HepG2 (cell line): ENCODE measurements around the gene CCNL1. TPM values are rescaled to one million over a fixed set of nuclear protein-coding genes. Genes with fewer than 3 reads are reported as not detected.

Experiments
- ATAC-seq: fragments of 200-7000 bp; cut with Tn5 transposase; 3 replicates; pipeline ENCODE4 v1.9.1; 2020; ENCODE audit warnings: mild to moderate bottlenecking, moderate library complexity
- BruUV-seq: library from RNA; stranded (reverse); fragments of 400-500 nt; replicated peaks from 2 replicates; lab custom pipeline; 2021; lab: Mats Ljungman, UMichigan
- CTCF ChIA-PET: fragments of 300-600 bp; formaldehyde crosslinking; extraction: SDS; loops from one replicate; lab custom pipeline; 2021; ENCODE audit warnings: low total read pairs, inconsistent platforms, low intra/inter-chr PET ratio; lab: Yijun Ruan, JAX
- POLR2A ChIA-PET: fragments of 350-600 bp; sonication (Branson Sonifier 250); formaldehyde crosslinking; loops from one replicate; lab custom pipeline; 2020; ENCODE audit warnings: antibody characterized with exemption, inconsistent platforms; lab: Yijun Ruan, JAX
- DNase-seq: peaks from one replicate; pipeline ENCODE4 v3.0.0-alpha.2; 2015; ENCODE audit warnings: low spot score
- FAIRE-seq: peaks from 3 replicates; lab custom pipeline; 2011; peaks lifted over from hg19 to GRCh38; lab: Jason Lieb, UNC
- H2AFZ ChIP-seq: one replicate; pipeline ENCODE4 v1.6.1; 2011; ENCODE audit warnings: low read length, inconsistent platforms
- H3K27ac ChIP-seq: fragments of 300-600 bp; 3 replicates; pipeline ENCODE4 v1.8.0; 2011; ENCODE audit warnings: mixed run types, mild to moderate bottlenecking, mixed read lengths, low read length, inconsistent platforms; ENCODE audit not compliant: insufficient read depth; ENCODE audit errors: extremely low read length
- H3K27me3 ChIP-seq, 2 experiments: fragments of 200-600 bp in 1 of 2; 2 replicates in 1 of 2; 3 replicates in 1 of 2; pipeline versions ENCODE4 v1.6.0 to v1.8.0; 2011; ENCODE audit warnings: low read length in 2 of 2, mild to moderate bottlenecking in 2 of 2, moderate library complexity in 2 of 2, inconsistent platforms in 1 of 2; ENCODE audit not compliant: insufficient read depth in 2 of 2, control insufficient read depth in 1 of 2
- H3K36me3 ChIP-seq, 2 experiments: fragments of 200-600 bp in 1 of 2; replicated peaks in 1 of 2; 2 replicates in 1 of 2; 3 replicates in 1 of 2; pipeline versions ENCODE4 v1.5.1 to v1.8.0; 2011; ENCODE audit warnings: low read length in 2 of 2, inconsistent platforms in 1 of 2; ENCODE audit not compliant: insufficient read depth in 2 of 2, control insufficient read depth in 1 of 2
- H3K4me1 ChIP-seq: 2 replicates; pipeline ENCODE4 v1.5.1; 2012; ENCODE audit warnings: low read length, inconsistent platforms; ENCODE audit not compliant: insufficient read depth
- H3K4me2 ChIP-seq: 2 replicates; pipeline ENCODE4 v1.6.0; 2011; ENCODE audit warnings: low read depth, low read length, inconsistent platforms
- H3K4me3 ChIP-seq, 3 experiments: fragments of 200-600 bp in 1 of 3; sonication (generic), shearing (Covaris generic) in 1 of 3; replicated peaks in 1 of 3; 2 replicates each; pipeline ENCODE4 v1.5.1; 2011 to 2016; ENCODE audit warnings: low read length in 3 of 3, inconsistent platforms in 2 of 3, low read depth in 2 of 3, mild to moderate bottlenecking in 2 of 3, control low read depth in 1 of 3, mixed read lengths in 1 of 3; ENCODE audit not compliant: insufficient read depth in 1 of 3
- H3K79me2 ChIP-seq: one replicate; pipeline ENCODE4 v1.6.1; 2011; ENCODE audit warnings: low read length, inconsistent platforms; ENCODE audit not compliant: insufficient read depth
- H3K9ac ChIP-seq: 2 replicates; pipeline ENCODE4 v1.6.0; 2011; ENCODE audit warnings: mild to moderate bottlenecking, low read depth, low read length, inconsistent platforms; ENCODE audit not compliant: insufficient read depth
- H3K9me3 ChIP-seq: 2 replicates; pipeline ENCODE4 v1.5.1; 2012; ENCODE audit warnings: mild to moderate bottlenecking, low read length
- H4K20me1 ChIP-seq: 2 replicates; pipeline ENCODE4 v1.6.0; 2011; ENCODE audit warnings: inconsistent platforms, mild to moderate bottlenecking, low read length, moderate library complexity; ENCODE audit not compliant: insufficient read depth
- ADNP ChIP-seq: sonication (generic); formaldehyde crosslinking; IDR thresholded peaks from 2 replicates; pipeline ENCODE4 v1.4.0; 2020; ENCODE audit warnings: missing genetic modification reagents
- BATF2 ChIP-seq: sonication (generic); formaldehyde crosslinking; IDR thresholded peaks from 2 replicates; pipeline ENCODE4 v1.8.0; 2022; ENCODE audit warnings: mild to moderate bottlenecking, missing genetic modification reagents, moderate library complexity
- CBFB ChIP-seq: sonication (generic); formaldehyde crosslinking; IDR thresholded peaks from 2 replicates; pipeline ENCODE4 v1.4.0; 2020; ENCODE audit warnings: missing genetic modification reagents
- FOXO4 ChIP-seq: sonication (generic); formaldehyde crosslinking; conservative IDR thresholded peaks from 2 replicates; pipeline ENCODE4 v1.8.1; 2023; ENCODE audit warnings: missing genetic modification reagents
- MAFG ChIP-seq: sonication (generic); formaldehyde crosslinking; IDR thresholded peaks from 2 replicates; pipeline ENCODE4 v1.5.1; 2020; ENCODE audit warnings: mild to moderate bottlenecking, missing genetic modification reagents
- NR2F6 ChIP-seq, 2 experiments: IDR thresholded peaks; 2 replicates each; pipeline ENCODE4 v1.6.1; 2016; ENCODE audit warnings: antibody characterized with exemption in 1 of 2, mild to moderate bottlenecking in 1 of 2
- PHF20 ChIP-seq: sonication (generic); formaldehyde crosslinking; IDR thresholded peaks from 2 replicates; pipeline ENCODE4 v1.5.0; 2020; ENCODE audit warnings: mild to moderate bottlenecking, missing genetic modification reagents
- PHF5A ChIP-seq: IDR thresholded peaks from one replicate; pipeline ENCODE4 v1.6.1; 2018; ENCODE audit warnings: low read depth, missing genetic modification reagents; ENCODE audit not compliant: unreplicated experiment
- PLSCR1 ChIP-seq: sonication (generic); formaldehyde crosslinking; IDR thresholded peaks from 2 replicates; pipeline ENCODE4 v1.5.0; 2020; ENCODE audit warnings: missing genetic modification reagents, mild to moderate bottlenecking, borderline replicate concordance
- SMAD1 ChIP-seq: sonication (generic); formaldehyde crosslinking; IDR thresholded peaks from 2 replicates; pipeline ENCODE4 v1.4.0; 2020; ENCODE audit warnings: missing genetic modification reagents, low read depth, mild to moderate bottlenecking, borderline replicate concordance
- ZC3H13 ChIP-seq: sonication (generic); formaldehyde crosslinking; IDR thresholded peaks from 2 replicates; pipeline ENCODE4 v1.8.1; 2023; ENCODE audit warnings: mild to moderate bottlenecking, missing genetic modification reagents, moderate library complexity
- ZNF546 ChIP-seq: sonication (generic); formaldehyde crosslinking; conservative IDR thresholded peaks from 2 replicates; pipeline ENCODE4 v1.8.1; 2023; ENCODE audit warnings: mild to moderate bottlenecking, missing genetic modification reagents
- WGBS: methylation state at CpG from one replicate; pipeline ENCODE4 v1.1.6; 2017; ENCODE audit warnings: low lambda C conversion rate; 5-methylcytosine and 5-hydroxymethylcytosine counted together
- in situ Hi-C: cut with HindIII; loops from 2 replicates; pipeline ENCODE4 v1.10.0; 2017; ENCODE audit warnings: low pct_unique_long_range_greater_than_20kb; ENCODE audit not compliant: extremely low pct_ligation_motif_present
- intact Hi-C: fragments of 100-400 bp; cut with micrococcal nuclease; formaldehyde crosslinking; loops from one replicate; pipeline ENCODE4 v1.10.0; 2022; ENCODE audit not compliant: unreplicated experiment
- polyA plus RNA-seq, 8 experiments: library from polyadenylated mRNA; depleted of rRNA in 3 of 8; stranded (reverse) in 7 of 8; unstranded in 1 of 8; fragments of >200 nt; fragmentation: Illumina TruSeq in 4 of 8; extraction: Trizol in 4 of 8; gene quantifications; 2 replicates each; pipeline versions ENCODE4 v1.2.1 to v1.2.3, GENCODE V29; 2011 to 2016; ENCODE audit warnings: low read depth in 4 of 8, missing spikeins in 1 of 8, mixed read lengths in 1 of 8; ENCODE audit not compliant: insufficient read depth in 1 of 8
- total RNA-seq, 5 experiments: library from RNA; depleted of rRNA; stranded (reverse); fragments of >200 nt; fragmentation: Illumina TruSeq; extraction: Trizol; gene quantifications; 2 replicates each; pipeline ENCODE4 v1.2.3, GENCODE V29; 2016; ENCODE audit warnings: low read depth in 1 of 5

The CCNL1 gene
- total and polyA plus RNA-seq, 2 of the 13 experiments (the other 11 are each of a cell fraction or from before 2014, with no cell fraction given) = 151 to 303 TPM

GRCh38 chr3:157174649-157175498 is 14.9 kb upstream of the CCNL1 start (continued):
- TF ChIP-seq BATF2 (peak; percentile 55; the same call in 1 of the 2 replicates), MAFG (no peak), PHF20 (CRISPR knock-in tag) (peak; percentile 90), FOXO4 (CRISPR knock-in tag) (0 out of 2 replicates have a peak, but pooled peaks have one; percentile 66), SMAD1 (CRISPR knock-in tag) (peak; percentile 52; the same call in 1 of the 2 replicates), ZNF546 (CRISPR knock-in tag) (peak; percentile 63; the same call in 1 of the 2 replicates)

- under 1% methylated on average over 15 of the region's 15 CpGs for WGBS
- peak overlapping the region; percentile 77 for H3K9ac ChIP-seq
- no peak overlapping the region for H2AFZ ChIP-seq
- H3K4me1 ChIP-seq = peaks cover 35% of the 10 kb centered on the region
- TF ChIP-seq PLSCR1 (CRISPR knock-in tag) = 0 out of 2 replicates have a peak, but pooled peaks have one; percentile 9
- peak; percentile 20; the same call in 1 of the 2 replicates for TF ChIP-seq ADNP (CRISPR knock-in tag)
- TF ChIP-seq FOXO4 (CRISPR knock-in tag) = 0 out of 2 replicates have a peak, but pooled peaks have one; percentile 11
- no peak for TF ChIP-seq CBFB (CRISPR knock-in tag)
- TF ChIP-seq ZC3H13 (CRISPR knock-in tag) = 0 out of 2 replicates have a peak, but pooled peaks have one; percentile 40
- TF ChIP-seq PHF5A = no peak
- TF ChIP-seq NR2F6 (IDR thresholded peaks at IDR 0.05) = peak; percentile 34; the same call in 1 of the 2 replicates
- no peak for TF ChIP-seq NR2F6 (CRISPR knock-in tag; IDR thresholded peaks at IDR 0.05)
- H4K20me1 ChIP-seq = no peaks in the 10 kb centered on the region
- TSS peak; percentile 99 for BruUV-seq
- H3K27ac ChIP-seq = peak overlapping the region; percentile 88
- ChIA-PET POLR2A (interaction anchor here (0.8 to 7.5 kb wide), 14 partner anchors 11 to 639 kb away, joined by 3 to 484 read pairs (median 8); partner anchors contain the start of genes CCNL1, SSR3 and TIPARP), CTCF (no interaction called here)
- in situ Hi-C loops = no loop called here
- H3K9me3 ChIP-seq = no peaks in the 10 kb centered on the region
- DNase-seq = no peak
- intact Hi-C loops = no loop called here
- peak; percentile 51 for ATAC-seq
- H3K4me2 ChIP-seq = peak overlapping the region; percentile 74
- peak overlapping the region; percentile 51 to 67 (median 61); a peak in 5 of 6 replicates for H3K4me3 ChIP-seq
- no peaks in the 10 kb centered on the region; a peak in 1 of 5 replicates for H3K27me3 ChIP-seq
- no peak for FAIRE-seq
- peaks cover 10% of the 10 kb centered on the region for H3K79me2 ChIP-seq
- H3K36me3 ChIP-seq = no peaks in the 10 kb centered on the region
Measured at GRCh38 chr3:157174290-157174648, 14.3 kb upstream of the CCNL1 start.
